GM21367 (cell line): ENCODE measurements around the gene NUP205.

Source experiments
- ATAC-seq: cut with Tn5 transposase; IDR thresholded peaks from one replicate; pipeline ENCODE4 v1.9.1; 2021; ENCODE audit not compliant: unreplicated experiment

The NUP205 gene, protein sequence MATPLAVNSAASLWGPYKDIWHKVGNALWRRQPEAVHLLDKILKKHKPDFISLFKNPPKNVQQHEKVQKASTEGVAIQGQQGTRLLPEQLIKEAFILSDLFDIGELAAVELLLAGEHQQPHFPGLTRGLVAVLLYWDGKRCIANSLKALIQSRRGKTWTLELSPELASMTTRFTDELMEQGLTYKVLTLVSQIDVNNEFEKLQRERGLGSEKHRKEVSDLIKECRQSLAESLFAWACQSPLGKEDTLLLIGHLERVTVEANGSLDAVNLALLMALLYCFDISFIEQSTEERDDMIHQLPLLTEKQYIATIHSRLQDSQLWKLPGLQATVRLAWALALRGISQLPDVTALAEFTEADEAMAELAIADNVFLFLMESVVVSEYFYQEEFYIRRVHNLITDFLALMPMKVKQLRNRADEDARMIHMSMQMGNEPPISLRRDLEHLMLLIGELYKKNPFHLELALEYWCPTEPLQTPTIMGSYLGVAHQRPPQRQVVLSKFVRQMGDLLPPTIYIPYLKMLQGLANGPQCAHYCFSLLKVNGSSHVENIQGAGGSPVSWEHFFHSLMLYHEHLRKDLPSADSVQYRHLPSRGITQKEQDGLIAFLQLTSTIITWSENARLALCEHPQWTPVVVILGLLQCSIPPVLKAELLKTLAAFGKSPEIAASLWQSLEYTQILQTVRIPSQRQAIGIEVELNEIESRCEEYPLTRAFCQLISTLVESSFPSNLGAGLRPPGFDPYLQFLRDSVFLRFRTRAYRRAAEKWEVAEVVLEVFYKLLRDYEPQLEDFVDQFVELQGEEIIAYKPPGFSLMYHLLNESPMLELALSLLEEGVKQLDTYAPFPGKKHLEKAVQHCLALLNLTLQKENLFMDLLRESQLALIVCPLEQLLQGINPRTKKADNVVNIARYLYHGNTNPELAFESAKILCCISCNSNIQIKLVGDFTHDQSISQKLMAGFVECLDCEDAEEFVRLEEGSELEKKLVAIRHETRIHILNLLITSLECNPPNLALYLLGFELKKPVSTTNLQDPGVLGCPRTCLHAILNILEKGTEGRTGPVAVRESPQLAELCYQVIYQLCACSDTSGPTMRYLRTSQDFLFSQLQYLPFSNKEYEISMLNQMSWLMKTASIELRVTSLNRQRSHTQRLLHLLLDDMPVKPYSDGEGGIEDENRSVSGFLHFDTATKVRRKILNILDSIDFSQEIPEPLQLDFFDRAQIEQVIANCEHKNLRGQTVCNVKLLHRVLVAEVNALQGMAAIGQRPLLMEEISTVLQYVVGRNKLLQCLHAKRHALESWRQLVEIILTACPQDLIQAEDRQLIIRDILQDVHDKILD (N-terminal part only)

DNA sequence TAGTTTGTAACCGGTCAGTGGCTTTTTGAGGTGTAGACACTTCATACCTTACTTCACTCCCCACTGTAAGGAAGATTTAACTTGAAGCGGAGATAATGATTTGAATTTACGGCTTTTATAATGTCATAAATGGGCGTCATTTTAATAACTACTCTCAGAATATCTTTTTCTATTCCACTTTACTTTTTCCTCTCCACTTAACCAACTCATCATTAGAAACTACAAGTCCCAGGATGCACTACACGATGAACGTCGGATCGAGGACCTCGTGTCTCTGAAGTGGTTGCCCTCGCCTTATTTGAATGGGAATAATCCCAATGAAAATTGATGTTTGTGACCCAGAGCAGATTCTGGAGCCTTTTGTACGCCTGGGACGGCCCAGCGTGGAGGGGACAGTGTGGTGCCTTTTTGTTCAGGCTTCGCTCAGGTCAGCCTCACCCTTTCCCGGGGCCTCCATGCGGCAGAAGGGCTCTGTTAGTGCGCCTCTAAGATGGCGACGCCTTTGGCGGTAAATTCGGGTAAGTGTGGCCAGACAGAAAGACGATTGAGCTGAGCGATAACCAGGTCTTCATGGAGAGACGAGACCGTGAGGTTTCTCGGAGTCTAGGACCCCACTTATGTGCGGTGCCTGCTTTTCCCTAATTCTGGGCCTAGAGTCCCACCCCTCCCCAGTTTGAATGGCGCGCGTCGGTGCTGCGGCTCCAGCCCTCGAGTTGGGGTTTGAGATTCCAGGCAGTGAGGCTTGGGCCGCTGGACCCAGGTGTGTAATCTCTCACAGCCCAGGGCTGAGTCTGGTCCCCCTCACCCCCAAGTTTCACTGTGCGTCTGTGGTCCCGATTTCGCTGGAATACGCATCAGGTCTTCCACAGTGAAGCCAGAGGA, at the start of gene NUP205:
Gene NUP205 (plus strand): TSS at position 463 of the 882 bp plus-strand sequence. CDS start 28 bp downstream, at position 491.
- ATAC-seq: peak; percentile 61

DNA sequence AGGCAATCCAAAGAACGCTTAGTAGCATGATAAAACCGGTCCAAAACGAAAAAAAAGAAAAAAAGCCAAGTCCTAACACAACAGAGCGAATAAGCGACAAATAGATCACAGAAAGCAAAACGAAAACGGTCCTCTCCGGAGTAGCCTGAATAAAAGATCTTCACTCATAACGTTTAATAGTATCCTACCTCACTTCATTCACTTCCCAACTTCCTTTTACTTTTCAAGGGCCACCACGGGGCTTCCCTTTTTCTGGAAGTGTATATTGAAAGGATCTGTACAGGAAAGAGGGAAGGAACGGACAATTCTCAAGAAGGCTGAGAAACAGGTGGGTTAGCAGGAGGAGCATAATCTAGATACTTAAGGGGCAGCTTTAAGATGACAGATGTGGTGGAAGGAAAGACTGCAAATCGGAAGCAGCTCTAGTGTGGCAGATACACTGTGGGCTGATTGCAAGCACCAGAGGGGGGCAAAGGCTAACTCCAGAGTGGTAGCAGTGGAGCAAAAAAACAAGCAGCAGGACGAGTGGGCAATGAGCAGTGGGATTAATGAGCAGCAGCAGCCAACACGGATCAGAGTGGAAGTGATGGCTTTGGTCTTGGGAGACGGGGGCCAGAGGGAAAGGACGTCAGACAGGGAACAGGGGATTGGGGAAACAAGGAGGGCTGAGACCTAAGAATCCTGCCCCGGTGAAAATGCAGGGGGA, 48.7 kb upstream of the NUP205 start:
- no peak for ATAC-seq

DNA sequence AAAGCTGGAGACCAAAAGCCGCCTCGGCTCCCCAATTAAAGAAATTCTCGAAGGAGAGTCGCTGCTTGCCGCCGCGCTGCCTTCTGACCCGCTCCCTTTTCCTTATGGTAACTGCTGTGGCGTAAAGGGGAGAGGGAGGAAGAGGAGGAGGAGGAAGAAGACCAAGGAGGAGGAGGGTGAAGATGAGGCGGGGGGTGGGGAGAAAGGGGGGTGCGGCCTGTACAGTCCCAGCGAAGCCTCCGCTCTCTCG, 48.2 kb upstream of the NUP205 start:
- ATAC-seq: no peak

DNA sequence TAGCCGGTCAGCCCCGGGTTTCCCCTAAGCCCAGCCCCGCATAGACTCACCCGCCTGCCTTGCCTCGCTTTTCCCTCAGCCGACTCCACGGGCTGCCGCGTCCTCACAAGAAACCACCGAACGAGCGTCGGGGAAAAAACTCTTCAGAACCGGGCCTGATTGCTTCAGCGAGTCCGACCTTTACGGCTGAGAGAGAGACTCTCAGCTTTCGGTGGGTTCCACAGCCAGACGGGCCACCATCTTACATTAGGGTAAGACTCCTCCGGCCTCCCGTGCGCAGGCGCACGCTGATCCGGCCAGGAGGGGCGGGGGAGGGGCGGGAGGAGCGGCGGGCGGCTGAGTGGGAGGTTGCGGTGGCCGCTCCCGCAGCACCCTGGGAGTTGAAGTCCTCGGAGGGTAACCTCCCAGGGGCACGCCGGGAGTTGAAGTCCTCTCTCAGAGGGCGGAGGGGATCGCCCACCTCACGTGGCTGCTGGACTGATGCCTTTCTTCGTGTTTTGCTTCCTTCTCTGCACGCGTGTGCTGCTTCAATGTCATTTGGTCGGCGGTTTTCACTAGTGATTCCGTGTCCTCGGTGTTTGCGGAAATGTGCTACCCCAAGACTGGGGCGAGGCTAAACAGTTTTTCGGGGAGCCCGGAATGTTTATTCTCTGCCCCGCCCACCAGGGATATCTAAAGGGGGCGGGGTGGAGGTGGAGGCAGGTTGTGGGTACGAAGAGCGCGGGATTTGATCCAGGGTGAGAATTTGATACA, 47.7 kb upstream of the NUP205 start, which contains the start of gene CNOT4:
Gene CNOT4 (minus strand): TSS at position 264 of the 753 bp plus-strand sequence. CDS start 71,771 bp downstream, outside the sequence.
- ATAC-seq: peak; percentile 93

DNA sequence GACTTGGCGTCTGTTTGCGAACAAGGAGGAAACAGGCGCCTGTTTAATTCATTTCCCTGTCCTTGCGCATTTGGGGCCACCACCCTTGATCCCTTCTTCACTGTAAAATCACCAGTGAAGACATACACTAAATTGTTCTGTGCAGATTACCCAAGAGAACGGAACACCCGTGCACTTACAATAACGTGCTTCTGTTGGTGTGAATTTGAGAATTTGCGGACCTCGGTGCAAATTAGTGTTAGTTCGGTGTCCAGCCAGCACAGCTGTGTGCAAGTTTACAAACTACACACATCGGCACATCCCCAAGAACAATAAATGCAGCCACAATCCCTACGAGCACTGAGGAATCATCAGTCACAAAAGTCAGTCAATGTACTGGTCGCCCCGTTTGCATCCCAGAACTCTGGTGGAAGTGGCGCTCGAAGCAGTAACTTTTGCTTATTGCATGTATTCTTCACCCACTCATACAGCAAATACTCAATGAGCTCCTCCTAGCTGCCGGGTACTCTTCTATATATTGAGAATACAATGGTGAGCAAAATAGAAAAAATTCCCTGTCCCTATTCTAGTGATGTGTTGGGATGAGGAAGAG, 47.0 kb upstream of the NUP205 start:
- ATAC-seq: no peak

DNA sequence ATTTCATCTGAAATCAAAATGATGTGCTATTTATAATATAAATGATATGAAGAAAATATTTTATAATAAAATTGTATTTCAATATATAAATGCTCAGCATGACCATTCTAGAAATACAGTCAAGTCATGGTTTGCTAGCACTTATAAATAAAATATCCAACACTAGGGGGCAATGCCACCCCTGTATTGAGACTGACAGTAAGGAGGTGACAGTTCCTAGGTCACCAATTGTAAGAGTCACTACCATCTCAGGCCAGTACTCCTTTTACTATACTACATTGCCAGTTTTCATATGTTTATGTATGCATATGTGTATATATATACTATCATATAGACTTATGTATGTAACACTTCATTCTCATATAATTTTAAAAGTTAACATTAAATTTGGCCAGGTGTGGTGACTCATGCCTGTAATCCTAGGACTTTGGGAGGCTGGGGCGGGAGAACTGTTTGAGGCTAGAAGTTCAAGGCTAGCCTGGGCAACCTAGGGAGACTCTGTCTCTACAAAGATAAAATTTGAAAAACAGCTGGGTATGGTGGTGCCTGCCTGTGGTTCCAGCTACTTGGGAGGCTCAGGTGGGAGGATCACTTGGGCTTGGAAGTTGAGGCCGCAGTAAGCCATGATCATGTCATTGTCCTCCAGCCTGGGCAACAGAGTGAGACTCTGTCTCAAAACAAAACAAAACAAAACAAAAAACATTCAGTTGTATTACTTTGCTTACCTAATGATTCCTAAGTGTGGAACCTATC, 45.4 kb upstream of the NUP205 start:
- peak; percentile 36 for ATAC-seq

DNA sequence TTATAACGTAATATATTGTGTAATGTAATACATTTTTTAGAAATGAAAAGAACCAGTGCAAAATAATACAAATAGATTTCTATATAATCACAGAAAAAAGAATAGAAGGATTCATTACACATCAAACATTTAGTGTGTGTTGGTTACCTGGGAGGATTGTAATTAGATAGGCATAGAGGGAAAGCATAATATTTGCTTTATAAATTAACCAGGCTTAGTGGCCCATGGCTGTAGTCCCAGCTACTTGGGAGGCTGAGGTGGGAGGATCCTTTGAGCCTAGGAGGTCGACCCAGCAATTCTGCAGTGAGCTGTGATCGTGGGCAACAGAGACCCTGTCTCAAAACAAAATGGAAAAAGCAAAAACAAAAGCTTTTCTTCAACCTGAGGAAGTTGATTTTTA, 42.9 kb upstream of the NUP205 start:
- ATAC-seq: no peak

DNA sequence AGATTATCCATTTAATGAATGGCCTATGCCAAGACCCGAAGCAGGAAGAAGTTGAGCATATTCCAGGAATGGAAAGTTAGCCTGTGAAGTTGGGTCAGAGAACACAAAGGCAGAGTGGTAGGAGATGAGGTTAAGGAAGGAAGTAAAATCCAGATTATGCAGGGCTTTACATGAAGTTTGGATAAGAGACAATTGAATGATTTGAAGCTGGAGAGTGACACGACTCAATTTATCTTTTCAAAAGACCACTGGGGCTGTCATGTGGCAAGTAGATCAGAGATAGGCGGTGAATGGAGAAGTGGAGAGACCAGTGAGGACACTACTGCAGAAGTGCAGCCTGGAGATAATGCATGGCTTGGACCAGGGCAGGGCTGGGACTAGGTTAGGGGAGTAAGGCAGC, 40.7 kb upstream of the NUP205 start:
- no peak for ATAC-seq

DNA sequence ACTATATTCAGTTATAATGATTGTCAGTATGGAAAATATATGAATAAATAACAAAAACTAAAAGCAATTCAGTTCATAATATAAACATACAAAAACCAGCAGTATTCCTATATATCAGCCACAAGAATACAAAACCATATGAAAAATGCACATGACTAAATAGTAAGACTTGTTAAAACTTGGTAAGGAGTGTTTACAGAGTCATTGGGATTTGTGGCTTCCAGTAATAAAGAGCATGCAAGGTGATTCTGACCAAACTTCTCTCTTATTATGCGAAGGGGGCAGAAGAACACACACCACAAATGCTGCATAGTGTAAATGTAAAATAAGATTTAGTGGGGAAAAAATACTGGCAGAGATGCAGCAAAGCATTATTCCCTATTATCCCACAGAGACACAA, 39.0 kb upstream of the NUP205 start:
- ATAC-seq: no peak

DNA sequence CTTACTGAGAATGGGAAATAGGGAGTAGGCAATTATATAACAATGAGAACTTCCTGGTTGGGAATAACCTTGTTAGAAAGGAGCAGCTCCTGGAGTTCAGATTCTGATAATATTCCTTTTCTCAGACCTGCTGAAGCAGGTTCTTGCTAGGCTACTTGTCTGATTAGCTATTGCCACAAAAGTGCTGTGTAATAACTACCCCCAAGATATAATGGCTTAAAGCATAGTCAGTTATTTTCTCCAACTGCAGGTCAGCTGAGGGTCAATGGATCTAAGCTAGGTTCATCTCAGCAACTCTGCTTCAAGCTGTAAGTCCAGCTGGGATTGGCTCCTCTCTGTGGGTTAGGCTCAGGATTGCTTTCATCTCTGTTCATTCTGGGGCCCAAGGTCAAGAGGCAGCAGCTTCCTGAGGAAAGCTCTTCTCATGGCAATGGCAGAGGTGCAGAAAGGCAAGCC, 38.5 kb upstream of the NUP205 start:
- ATAC-seq: no peak

DNA sequence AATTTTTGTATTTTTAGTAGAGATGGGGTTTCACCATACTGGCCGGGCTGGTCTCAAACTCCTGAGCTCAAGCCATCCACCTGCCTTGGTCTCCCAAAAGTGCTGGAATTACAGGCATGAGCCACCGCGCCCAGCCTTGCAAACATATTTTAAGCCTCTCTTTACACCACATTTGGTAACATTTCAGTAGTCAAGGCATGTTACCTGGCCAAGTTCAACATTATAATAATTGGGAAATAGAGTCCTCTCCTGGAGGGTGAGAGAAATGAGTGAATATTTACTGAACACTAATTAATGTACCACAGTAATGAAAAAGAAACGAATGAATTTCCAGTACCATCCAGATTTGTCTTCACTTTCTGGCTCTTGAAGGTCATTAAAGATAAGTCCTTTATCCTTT, 37.8 kb upstream of the NUP205 start:
- no peak for ATAC-seq

DNA sequence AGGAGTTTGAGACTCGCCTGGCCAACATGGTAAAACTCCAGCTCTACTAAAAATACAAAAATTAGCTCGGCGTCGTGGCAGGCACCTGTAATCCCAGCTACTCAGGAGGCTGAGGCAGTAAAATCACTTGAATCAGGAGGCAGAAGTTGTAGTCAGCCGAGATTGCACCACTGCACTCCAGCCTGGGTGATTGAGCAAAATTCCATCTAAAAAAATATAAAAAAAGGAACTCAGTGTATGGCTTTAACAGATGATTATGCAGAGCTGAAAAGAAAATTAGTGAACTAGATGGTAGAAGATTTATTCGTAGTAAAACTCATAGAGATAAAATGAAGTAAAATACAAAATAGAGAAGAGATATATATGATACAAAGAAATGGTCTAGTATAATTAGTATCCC, 35.2 kb upstream of the NUP205 start:
- no peak for ATAC-seq

DNA sequence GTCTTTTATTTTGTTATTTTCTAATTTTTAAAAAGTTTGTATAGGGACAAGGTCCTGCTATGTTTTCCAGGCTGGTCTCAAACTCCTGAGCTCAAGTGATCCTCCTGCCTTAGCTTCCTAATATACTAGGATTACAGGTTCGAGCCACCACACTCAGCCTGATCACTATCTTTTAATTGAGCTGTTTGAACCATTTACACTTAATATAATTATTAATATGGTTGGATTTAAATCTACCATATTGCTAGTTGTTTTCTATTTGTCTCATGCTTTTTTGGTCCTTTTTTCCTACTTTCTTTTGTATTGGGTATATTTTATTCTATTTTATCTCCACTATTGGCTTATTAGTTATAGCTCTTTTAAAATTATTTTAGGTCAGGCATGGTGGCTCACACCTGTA, 34.6 kb upstream of the NUP205 start:
- no peak for ATAC-seq

DNA sequence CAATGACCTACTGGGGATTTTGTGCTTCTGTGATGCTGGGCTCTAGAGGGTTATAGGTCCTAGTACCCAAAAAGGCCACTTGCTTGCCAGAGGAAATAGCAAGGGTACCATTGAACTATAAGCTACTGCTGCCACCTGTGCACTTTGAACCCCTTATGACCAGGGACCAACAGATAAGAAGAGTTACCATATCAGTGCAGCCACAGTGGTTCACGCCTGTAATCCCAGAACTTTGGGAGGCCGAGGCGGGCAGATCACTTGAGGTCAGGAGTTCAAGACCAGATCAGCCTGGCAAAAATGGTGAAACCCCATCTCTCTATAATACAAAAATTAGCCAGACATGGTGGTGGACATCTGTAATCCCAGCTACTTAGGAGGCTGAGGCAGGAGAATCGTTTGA, 32.3 kb upstream of the NUP205 start:
- no peak for ATAC-seq

DNA sequence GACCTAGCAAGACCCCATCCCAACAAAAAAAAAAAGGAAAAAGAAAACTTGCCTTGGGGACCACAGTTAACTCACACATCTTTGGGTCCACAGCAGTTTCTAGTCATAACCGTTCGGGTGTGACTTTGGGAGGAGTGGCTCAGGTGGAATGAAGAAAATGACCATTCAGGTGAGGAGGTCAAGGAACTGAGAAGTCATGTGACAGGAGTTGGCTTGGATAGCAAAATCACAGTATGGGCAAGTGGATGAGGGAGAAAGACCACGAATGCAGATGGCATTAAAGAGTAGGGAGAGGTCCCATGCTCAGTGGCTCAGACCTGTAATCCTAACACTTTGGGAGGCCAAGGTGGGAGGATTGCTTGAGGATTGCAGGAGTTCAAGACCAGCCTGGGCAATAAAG, 30.7 kb upstream of the NUP205 start:
- ATAC-seq: no peak

DNA sequence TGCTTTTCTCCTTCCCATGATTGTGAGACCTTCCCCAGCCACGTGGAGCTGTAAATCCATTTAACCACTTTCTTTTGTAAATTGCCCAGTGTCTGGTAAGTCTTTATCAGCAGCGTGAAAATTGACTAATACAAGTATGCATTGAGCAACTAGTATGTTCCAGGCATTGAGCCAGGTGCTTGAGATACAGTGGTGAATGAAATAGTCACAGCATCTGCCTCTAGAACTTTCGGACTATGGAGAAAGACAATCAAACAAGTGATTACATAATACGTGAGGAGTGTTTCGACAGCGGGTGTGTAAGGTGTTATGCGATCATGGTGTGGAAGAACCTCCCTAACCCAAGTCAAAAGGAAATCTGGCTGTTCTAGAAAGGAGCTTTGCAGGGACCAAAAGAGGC, 21.6 kb upstream of the NUP205 start:
- ATAC-seq: no peak

DNA sequence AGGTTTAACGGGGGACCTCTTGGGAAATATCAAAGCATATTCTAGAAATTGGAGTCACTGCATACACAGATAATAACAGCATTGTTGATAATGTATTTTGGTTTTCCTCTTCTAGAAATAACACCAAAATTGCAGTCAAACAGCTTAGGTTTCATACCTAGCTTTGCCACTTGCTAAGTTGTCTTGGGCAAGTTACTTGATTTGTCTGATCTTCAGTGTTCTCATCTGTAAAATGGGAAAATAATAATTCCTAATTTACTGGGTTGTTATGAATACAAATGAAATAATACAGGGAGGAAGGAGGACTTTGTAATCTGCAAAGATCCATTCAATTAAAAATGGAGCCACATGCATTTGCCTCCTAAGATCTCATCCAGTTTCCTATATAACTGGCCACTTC, 20.3 kb upstream of the NUP205 start:
- ATAC-seq: no peak

DNA sequence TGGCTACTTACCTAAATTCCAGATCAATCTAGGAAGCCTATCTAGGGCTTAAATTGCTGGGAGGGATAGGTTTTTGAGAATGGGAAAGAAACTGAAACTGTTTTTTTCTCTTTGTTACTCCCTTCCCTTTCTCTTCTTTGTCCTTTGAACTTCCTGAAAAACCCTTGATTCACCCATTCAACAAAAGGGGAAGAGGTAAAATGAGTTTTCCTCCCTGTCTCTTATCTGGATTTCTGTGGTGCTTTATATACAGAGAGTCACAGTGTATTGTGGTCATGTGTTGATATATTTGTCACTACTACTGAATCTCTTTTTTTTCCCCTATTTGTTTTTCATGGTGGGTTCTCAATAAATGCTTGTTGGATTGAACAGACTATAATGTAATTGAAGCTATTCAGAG, 19.8 kb upstream of the NUP205 start:
- ATAC-seq: no peak
